K562 (cell line): ENCODE results near the gene AARS1. TPM values are rescaled to one million over a fixed set of nuclear protein-coding genes. Genes with fewer than 3 reads are reported as not detected.

ENCODE experiments used
- ARID4B ChIP-seq: sonication (generic); formaldehyde crosslinking; IDR thresholded peaks from 2 replicates; pipeline ENCODE4 v1.8.0; 2022; ENCODE audit warnings: mild to moderate bottlenecking, missing genetic modification reagents
- BRD9 ChIP-seq: fragments of 450-650 bp; IDR thresholded peaks from 2 replicates; pipeline ENCODE4 v1.6.1; 2018; ENCODE audit warnings: low read depth; ENCODE audit not compliant: partially characterized antibody
- DMBX1 ChIP-seq: fragments of 250-450 bp; sonication (Bioruptor Pico); IDR thresholded peaks from 2 replicates; pipeline ENCODE4 v1.8.0; 2022; ENCODE audit warnings: inconsistent platforms, mild to moderate bottlenecking, moderate library complexity, borderline replicate concordance
- E2F8 ChIP-seq: fragments of 450-650 bp; IDR thresholded peaks from 2 replicates; pipeline ENCODE4 v1.7.1; 2018; ENCODE audit warnings: mild to moderate bottlenecking, low read depth; ENCODE audit not compliant: partially characterized antibody
- EZH2 ChIP-seq: IDR thresholded peaks from 2 replicates; pipeline ENCODE4 v1.6.1; 2012; ENCODE audit warnings: low read depth, mild to moderate bottlenecking, inconsistent platforms, low read length, borderline replicate concordance
- FOSL1 ChIP-seq: fragments of 200-800 bp; sonication (Bioruptor generic); conservative IDR thresholded peaks from 2 replicates; pipeline ENCODE4 v1.6.1; 2016; ENCODE audit warnings: missing genetic modification characterization, missing compliant biosample characterization
- HDAC1 ChIP-seq, 2 experiments: fragments of 450-650 bp; IDR thresholded peaks; 2 replicates each; pipeline ENCODE4 v1.6.1; 2016 to 2017; ENCODE audit warnings: inconsistent platforms in 1 of 2, mild to moderate bottlenecking in 1 of 2, moderate library complexity in 1 of 2
- L3MBTL2 ChIP-seq: fragments of 450-650 bp; IDR thresholded peaks from 2 replicates; pipeline ENCODE4 v1.6.1; 2016; ENCODE audit warnings: mild to moderate bottlenecking, moderate library complexity
- NR2F6 ChIP-seq: fragments of 450-650 bp; formaldehyde crosslinking; IDR thresholded peaks from 2 replicates; pipeline ENCODE4 v1.4.0; 2020; ENCODE audit warnings: mild to moderate bottlenecking
- PHF20 ChIP-seq: fragments of 450-650 bp; IDR thresholded peaks from 2 replicates; pipeline ENCODE4 v1.6.1; 2018; ENCODE audit not compliant: partially characterized antibody
- POLR2A ChIP-seq: fragments of 450-650 bp; conservative IDR thresholded peaks from 2 replicates; pipeline ENCODE4 v1.6.1; 2016
- SMAD1 ChIP-seq: fragments of 150-350 bp; IDR thresholded peaks from 2 replicates; pipeline ENCODE4 v1.6.1; 2014; ENCODE audit warnings: low read length, low read depth; ENCODE audit not compliant: partially characterized antibody
- TAF9B ChIP-seq: fragments of 450-650 bp; IDR thresholded peaks from 2 replicates; pipeline ENCODE4 v1.6.1; 2018; ENCODE audit warnings: mild to moderate bottlenecking; ENCODE audit not compliant: partially characterized antibody
- TRIM24 ChIP-seq, 2 experiments: fragments of 450-650 bp; IDR thresholded peaks; 2 replicates each; pipeline ENCODE4 v1.6.1; 2016
- ZNF830 ChIP-seq: fragments of 250-450 bp; sonication (Bioruptor Pico); IDR thresholded peaks from 2 replicates; pipeline ENCODE4 v1.5.0; 2021; ENCODE audit warnings: mild to moderate bottlenecking
- polyA plus RNA-seq, 8 experiments: library from polyadenylated mRNA; depleted of rRNA in 4 of 8; stranded (reverse) in 5 of 8; unstranded in 3 of 8; fragments of >200 nt; fragmentation: Nextera tagmentation in 2 of 8; fragmentation: Illumina TruSeq in 1 of 8; extraction: Ambion mirVana in 2 of 8; extraction: Trizol in 1 of 8; gene quantifications; 2 replicates each; pipeline versions ENCODE4 v1.2.1 to v1.2.3, GENCODE V29; 2011 to 2014; ENCODE audit warnings: inconsistent platforms in 1 of 8, missing spikeins in 1 of 8
- total RNA-seq, 7 experiments: library from RNA; depleted of rRNA in 6 of 7; stranded (reverse); fragments of >200 nt in 6 of 7; fragmentation: Illumina TruSeq in 2 of 7; extraction: Trizol in 2 of 7; gene quantifications; 2 replicates each; pipeline versions ENCODE4 v1.2.1 to v1.2.3, GENCODE V29; 2011 to 2021; ENCODE audit warnings: low replicate concordance in 1 of 7
- TF ChIP-seq, protein P1 (sequence below): fragments of 150-350 bp; IDR thresholded peaks from 2 replicates; pipeline ENCODE4 v1.6.1; 2014; ENCODE audit warnings: low read depth, mild to moderate bottlenecking, low read length, borderline replicate concordance

Gene AARS1
- total and polyA plus RNA-seq, 9 of the 15 experiments (the other 6 are each of a cell fraction or from before 2014, with no cell fraction given) = 50.1 to 235 (median 174) TPM

GRCh38 chr16:70289229-70290094 is at the start of gene AARS1 (continued):
- TF ChIP-seq NR2F6 (CRISPR knock-in tag) (peak; percentile 79; the same call in 1 of the 2 replicates), ZNF830 (CRISPR knock-in tag) (peak; percentile 95), PHF20 (peak; percentile 56), L3MBTL2 (peak; percentile 52; the same call in 1 of the 2 replicates), ARID4B (peak; percentile 92), DMBX1 (CRISPR knock-in tag) (peak; percentile 30; the same call in 1 of the 2 replicates), EZH2 (no peak), POLR2A (peak; percentile 99), FOSL1 (tag) (no peak), TAF9B (peak; percentile 94), BRD9 (peak; percentile 69), HDAC1 (IDR thresholded peaks at IDR 0.05) (peak in 1 of 2 experiments; percentile 91; a peak in 2 of 4 replicates), E2F8 (peak; percentile 75), SMAD1 (peak; percentile 94), TRIM24 (IDR thresholded peaks at IDR 0.05) (peak in 1 of 2 experiments; percentile 61; a peak in 2 of 4 replicates)
- TF ChIP-seq, protein P1, sequence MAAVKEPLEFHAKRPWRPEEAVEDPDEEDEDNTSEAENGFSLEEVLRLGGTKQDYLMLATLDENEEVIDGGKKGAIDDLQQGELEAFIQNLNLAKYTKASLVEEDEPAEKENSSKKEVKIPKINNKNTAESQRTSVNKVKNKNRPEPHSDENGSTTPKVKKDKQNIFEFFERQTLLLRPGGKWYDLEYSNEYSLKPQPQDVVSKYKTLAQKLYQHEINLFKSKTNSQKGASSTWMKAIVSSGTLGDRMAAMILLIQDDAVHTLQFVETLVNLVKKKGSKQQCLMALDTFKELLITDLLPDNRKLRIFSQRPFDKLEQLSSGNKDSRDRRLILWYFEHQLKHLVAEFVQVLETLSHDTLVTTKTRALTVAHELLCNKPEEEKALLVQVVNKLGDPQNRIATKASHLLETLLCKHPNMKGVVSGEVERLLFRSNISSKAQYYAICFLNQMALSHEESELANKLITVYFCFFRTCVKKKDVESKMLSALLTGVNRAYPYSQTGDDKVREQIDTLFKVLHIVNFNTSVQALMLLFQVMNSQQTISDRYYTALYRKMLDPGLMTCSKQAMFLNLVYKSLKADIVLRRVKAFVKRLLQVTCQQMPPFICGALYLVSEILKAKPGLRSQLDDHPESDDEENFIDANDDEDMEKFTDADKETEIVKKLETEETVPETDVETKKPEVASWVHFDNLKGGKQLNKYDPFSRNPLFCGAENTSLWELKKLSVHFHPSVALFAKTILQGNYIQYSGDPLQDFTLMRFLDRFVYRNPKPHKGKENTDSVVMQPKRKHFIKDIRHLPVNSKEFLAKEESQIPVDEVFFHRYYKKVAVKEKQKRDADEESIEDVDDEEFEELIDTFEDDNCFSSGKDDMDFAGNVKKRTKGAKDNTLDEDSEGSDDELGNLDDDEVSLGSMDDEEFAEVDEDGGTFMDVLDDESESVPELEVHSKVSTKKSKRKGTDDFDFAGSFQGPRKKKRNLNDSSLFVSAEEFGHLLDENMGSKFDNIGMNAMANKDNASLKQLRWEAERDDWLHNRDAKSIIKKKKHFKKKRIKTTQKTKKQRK = peak; percentile 64; the same call in 1 of the 2 replicates
